Measurements from ENCODE around the gene KCNK10.

- TF ChIP-seq CTCF (IDR thresholded peaks at IDR 0.05; ENCODE audit: poor library complexity) (no peak), EZH2 (IDR thresholded peaks at IDR 0.05; ENCODE audit: borderline replicate concordance) (no peak), EZH2phosphoT487 (IDR thresholded peaks at IDR 0.05; ENCODE audit: low read depth, severe bottlenecking, unreplicated experiment) (no peak)
Observed at GRCh38 chr14:88143810-88144209, 179.3 kb downstream of the KCNK10 start.
